HG02970 (cell line): ENCODE data around the gene PFDN5.

Experiments used
- ATAC-seq: cut with Tn5 transposase; IDR thresholded peaks from one replicate; pipeline ENCODE4 v1.9.1; 2021; ENCODE audit warnings: mild to moderate bottlenecking, moderate library complexity, moderate number of reproducible peaks; ENCODE audit not compliant: unreplicated experiment, low FRiP score

Gene PFDN5

DNA sequence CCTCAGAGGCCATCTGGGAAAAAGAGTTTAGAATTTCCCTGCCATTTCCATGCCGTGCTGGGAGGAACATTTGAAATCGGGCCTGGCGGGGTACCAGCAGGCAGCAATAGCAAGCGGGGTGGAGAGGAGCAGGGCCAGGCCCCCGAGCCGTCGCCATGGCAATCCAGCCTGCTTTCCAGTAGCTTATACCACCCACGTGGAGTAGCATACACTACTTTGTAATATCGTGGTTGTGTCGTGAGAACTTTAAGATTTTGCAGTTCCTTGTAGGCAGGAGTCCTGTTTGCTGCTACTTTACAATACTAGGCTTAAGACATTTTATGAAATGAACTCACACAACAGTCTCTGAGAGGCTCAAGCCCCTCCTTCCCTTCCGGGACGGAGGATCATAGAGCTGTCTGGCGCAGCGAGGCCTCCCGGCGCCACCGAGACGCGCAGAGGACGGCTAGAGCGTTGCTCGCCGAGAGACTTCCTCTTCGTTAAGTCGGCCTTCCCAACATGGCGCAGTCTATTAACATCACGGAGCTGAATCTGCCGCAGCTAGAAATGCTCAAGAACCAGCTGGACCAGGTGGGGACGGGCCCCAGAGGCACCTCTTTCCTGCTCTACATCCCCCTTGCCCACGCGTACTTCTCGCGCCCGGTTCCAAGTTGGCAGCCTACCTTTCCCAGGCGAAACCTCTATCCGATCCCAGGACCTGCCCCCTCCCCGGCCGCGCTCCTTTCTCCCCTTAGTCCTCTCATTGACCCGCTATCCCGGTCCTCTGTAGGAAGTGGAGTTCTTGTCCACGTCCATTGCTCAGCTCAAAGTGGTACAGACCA, at the start of gene PFDN5:
Gene PFDN5, plus strand, starts transcription at position 473 of the 821 bp plus-strand sequence. Its CDS starts 26 bp downstream, at position 499.
- ATAC-seq: peak; percentile 73

DNA sequence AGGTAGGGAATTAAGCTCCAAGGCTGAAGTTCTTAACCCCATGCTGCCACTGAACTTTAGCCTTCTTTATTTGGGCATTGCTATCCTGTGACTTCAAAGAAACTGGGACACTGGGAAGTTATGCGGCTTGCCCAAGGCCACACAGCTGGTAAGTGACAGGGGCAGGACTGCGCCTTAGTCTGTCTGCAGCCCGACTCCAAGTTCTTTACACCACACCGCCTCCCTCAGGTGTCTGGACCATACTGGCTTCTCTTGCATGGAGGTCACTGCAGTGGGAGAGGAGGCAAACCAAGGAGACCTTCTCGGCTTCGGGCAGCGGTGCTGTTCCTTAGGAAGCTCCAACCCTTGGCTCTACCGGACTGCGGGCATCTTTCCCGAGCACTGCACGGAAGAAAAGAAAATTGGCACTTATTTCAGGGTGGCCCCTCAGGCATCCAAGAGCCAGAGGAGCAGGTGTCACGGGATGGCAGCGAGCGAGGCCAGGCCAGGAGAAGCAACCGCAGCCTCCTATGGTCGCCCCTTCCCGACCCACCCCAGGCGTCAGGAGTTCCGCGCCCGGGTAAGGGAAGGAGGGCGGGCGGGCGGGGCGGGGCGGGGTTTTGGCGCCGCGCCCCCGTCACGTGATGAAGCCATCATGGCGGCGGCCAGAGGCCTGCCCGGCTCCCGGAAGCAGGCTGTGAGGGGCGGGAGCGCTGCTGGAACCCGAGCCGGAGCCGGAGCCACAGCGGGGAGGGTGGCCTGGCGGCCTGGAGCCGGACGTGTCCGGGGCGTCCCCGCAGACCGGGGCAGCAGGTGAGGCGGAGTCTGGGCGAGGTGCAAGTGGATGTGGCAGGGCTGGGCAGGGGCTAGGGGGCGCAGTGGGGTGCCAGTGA, 43.6 kb upstream of the PFDN5 start:
- ATAC-seq: peak; percentile 60

DNA sequence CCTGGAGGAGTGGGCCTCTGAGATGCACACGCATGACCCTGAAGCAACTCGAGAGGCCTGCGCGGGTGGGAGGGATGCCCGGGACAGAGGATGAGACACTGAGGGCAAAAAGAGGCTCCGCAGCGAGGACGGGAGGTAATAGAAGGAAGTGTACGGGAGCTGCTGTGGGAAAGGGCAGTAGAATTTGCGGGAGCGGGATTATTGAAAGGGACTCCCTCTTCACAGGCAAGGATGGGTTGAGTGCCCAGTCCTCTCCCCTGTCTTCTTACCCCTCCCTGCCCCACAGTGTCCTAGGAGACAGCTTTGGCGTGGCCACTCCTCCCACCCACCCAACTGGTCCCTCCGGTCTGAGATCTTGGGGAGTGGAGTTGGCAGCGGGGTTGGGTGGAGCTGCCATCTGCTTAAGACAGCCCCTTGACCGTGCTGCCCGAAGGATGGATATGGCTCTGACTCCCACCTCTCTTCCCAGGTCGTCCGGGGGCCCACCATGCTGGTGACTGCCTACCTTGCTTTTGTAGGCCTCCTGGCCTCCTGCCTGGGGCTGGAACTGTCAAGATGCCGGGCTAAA, 42.9 kb upstream of the PFDN5 start:
- peak; percentile 11 for ATAC-seq

DNA sequence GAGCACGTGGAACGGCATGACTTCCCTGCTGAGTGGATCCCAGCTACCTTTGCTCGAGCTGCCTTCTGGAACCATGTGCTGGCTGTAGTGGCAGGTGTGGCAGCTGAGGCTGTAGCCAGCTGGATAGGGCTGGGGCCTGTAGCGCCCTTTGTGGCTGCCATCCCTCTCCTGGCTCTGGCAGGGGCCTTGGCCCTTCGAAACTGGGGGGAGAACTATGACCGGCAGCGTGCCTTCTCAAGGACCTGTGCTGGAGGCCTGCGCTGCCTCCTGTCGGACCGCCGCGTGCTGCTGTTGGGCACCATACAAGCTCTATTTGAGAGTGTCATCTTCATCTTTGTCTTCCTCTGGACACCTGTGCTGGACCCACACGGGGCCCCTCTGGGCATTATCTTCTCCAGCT, 42.0 kb upstream of the PFDN5 start:
- ATAC-seq: no peak

DNA sequence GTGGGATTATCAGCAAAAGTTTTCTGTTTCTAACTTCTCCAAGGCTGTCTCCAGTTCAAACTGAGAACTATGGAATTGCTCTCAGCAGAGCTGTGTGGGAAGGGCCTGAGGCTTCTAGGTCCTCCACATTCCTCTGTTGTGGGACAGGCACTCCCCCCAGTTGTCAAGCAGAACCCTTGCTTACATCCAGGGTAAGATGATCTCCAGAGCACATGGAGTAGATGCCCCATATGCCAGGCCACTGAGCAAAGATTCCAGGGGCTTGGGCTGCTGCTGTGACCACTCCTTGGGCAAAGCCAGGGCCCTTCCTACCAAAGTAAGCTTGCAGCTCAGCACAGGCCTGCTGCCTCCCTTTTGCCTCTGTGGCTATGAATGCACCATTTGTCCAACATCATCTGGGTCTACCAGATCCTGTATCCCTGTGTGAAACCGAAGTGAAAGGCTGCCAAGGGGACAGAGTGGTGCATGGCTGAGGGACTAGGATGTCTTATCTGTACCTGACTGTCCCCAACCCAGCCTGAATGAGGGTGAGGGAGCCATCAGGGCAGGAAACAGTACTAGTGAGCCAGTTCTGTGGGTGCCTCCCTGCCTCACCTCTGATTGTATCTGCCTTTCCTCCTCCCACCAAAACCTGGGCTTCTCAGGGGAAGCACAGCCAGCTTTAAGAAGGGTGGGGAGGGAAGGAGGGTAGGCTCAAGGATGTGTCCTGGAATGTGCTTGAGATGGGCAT, 40.4 kb upstream of the PFDN5 start:
- no peak for ATAC-seq

DNA sequence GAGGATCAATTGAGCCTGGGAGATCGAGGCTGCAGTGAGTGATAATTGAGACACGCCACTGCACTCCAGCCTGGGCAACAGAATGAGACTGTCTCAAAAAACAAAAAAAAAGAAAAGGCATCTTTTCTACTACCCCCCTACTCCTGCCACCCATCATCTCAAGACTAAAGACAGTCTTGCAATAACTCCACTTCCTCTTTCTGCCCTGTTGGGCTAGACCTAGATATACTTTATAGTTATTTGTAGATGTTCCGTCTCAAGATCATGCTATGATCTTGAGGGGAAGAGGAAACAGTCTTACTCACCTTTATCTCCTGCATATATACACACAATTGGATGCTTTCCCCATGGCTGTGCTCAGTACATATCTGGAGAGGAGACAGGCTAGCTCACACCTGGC, 39.3 kb upstream of the PFDN5 start:
- ATAC-seq: no peak

DNA sequence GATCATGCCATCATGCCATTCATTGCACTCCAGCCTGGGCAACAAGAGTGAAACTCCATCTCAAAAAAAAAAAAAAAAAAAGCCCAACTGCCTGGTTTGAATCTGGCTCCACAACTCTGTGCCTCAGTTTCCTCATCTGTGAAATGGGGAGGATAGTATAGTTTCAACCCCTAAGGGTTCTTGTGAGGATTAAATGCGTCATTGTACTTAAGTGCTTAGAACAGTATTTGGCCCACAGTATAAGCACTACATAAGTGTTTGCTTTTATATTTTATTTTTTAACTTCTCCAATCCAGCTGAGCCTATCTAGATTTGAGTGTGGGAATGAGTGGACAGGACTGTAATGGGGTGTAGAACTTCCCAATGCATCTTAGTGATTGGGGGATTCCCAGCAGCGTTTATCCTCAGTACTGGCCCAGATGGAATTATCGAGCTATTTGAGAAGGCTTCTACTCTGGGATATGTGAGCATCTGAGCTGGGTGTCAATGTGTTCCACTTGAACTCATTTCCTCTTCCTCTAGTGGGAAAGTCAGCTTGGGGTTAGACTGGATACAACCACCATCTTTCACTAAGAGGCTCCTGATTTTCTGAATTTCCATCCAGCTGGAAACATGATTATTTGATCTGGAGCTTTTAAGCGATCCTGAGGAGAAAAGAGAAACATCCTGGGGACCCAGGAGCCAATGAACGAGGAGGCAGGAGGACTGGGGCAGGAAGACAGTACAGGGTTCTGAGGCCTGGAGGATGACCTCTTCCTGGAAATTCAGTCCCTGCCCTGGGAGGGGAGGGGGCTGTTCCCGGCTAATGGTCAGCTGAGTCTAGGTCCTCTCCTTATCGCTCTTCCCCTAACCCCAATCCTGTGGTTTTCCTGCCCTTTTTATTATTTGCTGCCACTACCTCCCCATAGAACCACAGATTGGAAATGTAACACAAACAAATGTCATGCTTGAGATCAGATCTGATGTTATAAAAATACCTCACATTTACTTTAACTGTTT, 36.5 kb upstream of the PFDN5 start:
- no peak for ATAC-seq

DNA sequence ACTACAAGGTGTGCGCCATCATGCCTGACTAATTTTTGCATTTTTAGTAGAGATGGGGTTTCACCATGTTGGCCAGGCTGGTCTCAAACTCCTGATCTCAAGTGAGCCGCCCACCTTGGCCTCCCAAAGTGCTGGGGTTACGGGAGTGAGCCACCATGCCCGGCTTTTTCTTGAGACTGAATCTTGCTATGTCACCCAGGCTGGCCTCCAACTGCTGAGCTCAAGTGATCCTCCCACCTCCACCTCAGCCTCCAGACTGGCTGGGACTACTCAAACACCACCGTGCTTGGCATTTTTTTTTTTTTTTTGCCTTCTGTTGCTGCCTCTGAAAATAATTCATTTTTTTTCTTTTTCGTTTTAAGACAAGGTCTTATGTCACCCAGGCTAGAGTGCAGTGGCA, 35.5 kb upstream of the PFDN5 start:
- ATAC-seq: no peak

DNA sequence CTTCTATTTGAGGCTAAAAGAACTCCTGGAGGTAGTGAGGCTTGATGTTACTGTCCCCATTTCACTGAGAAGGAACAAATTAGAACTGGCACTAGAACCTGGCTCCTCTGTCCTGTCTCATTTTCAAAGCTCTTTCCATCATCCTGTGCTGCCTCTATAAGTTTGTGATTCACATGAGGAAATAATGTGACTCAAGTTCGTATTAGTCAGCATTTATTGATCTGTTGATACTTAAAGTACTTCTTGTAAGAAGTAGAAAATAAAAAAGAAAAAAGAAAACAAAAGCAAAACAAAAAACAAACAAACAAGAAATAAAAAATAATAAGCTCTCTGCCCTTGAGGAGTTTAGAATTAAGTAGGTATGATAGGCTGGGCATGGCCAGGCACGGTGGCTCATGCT, 29.6 kb upstream of the PFDN5 start:
- ATAC-seq: no peak

DNA sequence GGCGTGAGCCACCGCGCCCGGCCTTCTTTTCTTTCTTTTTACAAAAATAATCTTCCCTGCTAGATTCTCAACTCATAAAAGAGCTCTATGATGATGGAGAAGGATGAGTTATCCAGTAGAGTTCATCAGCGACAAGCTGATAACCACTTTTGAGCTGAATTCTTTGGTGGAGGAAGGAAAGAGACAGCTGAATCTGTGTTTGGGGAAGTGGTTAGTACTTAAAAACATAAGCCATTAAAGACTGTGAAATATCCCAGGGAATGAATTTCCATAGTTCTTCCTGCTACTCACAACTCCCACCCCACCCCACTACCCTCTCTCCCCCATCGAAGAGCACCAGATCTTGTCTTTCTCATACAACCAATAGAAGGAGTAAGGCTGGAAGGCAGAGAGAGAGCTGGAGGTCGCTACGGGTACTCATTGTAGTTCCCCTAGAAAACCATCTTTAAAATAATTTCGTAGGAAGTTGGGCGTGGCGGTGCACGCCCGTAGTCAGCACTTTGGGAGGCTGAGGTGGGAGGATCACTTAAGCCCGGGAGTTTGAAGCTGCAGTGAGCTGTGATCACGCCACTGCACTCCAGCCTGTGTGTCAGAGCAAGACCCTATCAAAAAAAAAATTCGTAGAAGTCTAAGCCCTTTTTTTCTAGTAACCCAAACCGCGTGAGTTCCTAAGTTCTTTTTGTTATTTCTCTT, 27.9 kb upstream of the PFDN5 start:
- ATAC-seq: peak; percentile 15

DNA sequence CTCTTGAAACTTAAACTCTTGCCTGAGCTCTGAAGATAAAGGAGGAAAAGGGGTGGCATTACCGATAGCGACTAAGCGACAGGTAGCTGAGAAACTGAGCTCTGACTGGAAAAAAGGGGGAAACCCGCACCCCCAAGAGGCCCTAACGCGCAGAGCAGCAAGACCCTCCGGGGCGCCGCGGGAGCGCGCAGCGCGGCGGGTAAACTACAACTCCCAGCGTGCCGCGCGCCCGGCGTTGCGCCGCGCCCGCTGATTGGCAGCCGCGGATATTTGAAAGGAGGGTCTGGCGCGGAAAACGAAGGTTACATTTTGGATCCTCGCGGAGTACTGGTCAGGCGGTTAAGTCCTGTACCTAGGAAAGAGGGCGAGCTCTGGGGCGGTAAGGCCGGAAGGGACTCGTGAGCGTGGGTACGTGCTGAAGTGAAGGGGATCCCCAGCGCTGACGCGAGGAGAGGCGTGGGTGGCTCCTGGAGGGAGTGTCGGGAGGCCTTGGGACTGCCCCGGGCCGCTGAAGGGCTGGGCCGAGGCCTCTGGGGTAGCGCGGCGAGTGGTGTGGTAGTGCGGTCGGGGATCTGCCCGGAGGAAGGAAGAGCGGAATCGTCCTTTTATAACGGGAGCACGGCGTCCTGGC, 27.2 kb upstream of the PFDN5 start, which contains the start of gene ESPL1:
Gene ESPL1, plus strand, starts transcription at position 301 of the 631 bp plus-strand sequence. CDS start 468 bp downstream, outside the sequence.
- peak; percentile 78 for ATAC-seq

DNA sequence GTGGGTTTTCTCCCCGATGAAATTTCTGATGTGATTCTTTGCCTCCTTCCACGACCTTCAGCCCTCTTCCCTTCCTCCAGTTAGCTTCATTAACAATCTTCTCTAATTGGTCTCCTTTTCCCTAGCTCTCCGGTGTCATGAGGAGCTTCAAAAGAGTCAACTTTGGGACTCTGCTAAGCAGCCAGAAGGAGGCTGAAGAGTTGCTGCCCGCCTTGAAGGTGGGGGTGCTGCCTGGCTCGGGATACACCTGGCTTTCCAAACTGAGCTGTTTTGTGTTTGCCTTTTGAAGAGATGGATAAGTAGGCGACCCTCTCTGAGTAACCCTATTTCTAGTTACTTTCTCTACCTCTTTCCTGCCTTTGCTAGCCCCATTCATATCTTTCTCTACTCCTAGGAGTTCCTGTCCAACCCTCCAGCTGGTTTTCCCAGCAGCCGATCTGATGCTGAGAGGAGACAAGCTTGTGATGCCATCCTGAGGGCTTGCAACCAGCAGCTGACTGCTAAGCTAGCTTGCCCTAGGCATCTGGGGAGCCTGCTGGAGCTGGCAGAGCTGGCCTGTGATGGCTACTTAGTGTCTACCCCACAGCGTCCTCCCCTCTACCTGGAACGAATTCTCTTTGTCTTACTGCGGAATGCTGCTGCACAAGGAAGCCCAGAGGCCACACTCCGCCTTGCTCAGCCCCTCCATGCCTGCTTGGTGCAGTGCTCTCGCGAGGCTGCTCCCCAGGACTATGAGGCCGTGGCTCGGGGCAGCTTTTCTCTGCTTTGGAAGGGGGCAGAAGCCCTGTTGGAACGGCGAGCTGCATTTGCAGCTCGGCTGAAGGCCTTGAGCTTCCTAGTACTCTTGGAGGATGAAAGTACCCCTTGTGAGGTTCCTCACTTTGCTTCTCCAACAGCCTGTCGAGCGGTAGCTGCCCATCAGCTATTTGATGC, 26.4 kb upstream of the PFDN5 start:
- ATAC-seq: no peak

DNA sequence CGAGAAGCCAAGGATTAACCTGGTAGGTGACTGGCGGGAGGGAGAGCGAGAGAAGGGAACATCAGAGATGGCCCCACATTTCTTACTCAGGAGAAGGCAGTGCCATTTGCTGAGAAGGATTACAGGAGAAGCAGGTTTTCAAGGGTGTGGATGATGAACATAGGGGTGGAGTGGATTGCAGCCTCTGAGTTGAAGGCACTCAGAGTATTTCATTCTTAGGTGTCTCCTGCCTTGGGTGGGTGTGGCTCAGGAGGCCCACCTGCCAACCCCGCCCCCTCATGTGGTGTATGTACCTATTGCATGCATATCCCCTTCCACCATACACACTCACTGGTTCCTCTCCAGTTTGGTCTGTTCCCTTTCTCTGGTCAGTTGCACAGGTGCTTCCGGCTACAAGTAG, 20.9 kb upstream of the PFDN5 start:
- ATAC-seq: no peak

DNA sequence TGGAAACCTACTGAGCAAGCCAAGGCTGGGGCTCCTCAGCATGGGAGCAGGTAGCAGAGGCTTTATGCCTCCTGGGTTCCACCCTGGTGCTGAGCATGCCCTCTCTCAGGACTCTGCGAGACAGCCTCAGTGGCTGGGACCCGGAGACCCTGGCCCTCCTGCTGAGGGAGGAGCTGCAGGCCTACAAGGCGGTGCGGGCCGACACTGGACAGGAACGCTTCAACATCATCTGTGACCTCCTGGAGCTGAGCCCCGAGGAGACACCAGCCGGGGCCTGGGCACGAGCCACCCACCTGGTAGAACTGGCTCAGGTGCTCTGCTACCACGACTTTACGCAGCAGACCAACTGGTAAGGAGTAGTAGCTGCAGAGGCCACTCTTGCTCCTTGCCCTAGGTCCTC, 18.8 kb upstream of the PFDN5 start:
- no peak for ATAC-seq

DNA sequence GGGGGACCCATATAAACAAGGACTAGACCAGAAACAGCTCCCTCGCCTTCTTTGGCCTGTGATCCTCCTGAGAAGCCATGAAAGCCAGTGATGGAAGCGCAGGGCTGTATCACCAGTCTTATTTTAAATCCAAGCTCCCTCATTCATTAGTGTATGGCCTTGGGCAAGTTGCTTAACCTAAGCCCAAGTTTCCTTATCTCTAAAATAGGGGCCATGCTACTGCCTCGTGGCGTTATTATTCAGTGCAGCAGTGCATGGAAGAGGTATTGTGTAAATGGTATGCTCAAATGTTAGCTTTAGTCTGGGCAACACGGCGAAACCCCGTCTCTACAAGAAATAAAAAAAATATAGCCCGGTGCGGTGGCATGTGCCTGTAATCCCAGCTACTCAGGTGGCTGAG, 17.4 kb upstream of the PFDN5 start:
- no peak for ATAC-seq

DNA sequence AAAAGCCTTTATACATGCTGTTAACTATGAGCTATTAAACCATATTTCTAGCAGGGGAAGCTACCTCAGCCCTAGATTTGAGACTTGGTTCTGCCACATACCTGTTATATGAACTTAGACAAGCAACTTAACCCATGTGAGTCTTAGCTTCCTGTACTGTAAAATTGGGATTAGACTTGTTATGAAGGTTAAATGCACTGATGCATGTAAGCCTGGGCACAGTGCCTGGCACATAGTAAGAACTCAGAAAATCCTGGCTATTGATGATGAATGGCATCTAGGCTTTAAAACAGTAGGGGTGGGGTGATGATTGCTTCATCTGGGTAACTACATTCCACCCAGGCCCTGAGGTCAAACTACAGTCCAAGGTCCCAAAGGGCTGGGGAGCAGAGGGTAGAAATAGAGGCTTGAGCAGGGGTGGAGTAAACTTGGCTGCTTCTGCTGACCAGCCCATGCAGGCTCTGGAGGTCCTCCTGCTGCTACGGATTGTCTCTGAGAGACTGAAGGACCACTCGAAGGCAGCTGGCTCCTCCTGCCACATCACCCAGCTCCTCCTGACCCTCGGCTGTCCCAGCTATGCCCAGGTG, 16.0 kb upstream of the PFDN5 start:
- ATAC-seq: no peak
